Central memory CD4-positive, alpha-beta T cell (primary cell): Measurements from ENCODE around the gene IQCK.
A peak's percentile ranks its signal among the peaks of the same experiment; 100 is the strongest.
"Not testable (repeated sequence)": the region's sequence is repeated elsewhere in the genome, so short reads cannot be mapped to it uniquely, and the experiment has no call there.

Source experiments
- DNase-seq: peaks from one replicate; pipeline ENCODE4 v3.0.0; 2022
- total RNA-seq, 3 experiments: gene quantifications; one replicate each; lab custom pipeline; 2026; lab: John Stamatoyannopoulos, UW

The IQCK gene, protein sequence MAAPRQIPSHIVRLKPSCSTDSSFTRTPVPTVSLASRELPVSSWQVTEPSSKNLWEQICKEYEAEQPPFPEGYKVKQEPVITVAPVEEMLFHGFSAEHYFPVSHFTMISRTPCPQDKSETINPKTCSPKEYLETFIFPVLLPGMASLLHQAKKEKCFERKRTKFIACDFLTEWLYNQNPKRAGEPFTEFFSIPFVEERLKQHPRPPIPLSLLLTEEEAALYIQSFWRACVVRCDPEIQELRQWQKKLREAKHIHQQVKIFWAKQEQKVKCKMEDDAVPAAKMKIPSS
- total RNA-seq, result 1.8 to 3.3 (median 2.1) reads per million in 3 experiments

DNA sequence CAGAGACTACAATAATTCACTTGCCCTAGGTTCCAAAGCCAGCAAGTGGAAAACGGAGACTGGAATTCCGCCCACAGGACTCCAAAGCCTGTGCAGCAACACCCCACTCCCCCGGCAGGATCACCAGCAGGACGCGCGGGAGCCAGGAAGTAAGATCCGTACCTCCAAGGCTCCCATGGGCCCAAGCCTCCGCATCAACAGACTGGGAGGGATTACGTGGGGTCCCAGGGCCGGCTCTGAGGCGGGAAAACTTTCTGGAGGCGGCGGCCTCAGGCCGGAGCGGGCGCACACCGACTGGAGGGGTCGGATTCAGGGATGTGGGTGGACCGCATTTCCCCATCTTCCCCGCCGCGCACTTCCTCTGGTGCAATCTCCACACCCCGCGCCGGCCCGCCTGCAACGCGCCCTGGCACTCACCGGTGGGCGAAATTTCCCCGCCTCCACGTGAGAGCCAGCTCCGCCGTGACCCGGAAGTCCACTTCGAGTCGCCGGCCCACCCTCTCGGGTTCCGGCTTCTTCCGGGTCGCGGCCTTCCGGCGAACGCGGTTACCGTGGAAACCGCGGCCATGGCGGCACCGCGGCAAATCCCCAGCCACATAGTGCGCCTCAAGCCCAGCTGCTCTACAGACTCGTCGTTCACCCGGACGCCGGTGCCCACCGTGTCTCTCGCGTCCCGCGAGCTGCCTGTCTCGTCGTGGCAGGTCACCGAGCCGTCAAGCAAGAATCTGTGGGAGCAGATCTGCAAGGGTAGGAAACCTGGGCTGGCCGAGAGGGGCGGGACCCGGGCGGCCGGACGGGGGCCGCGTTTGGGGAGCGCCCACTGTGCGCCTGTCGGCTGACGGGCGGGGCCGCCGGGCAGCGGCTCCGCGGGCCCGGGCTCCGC, at the start of gene IQCK, which contains the start of gene KNOP1:
TSS of gene IQCK (plus strand) at position 531 of the 883 bp plus-strand sequence. CDS start at position 567, 36 bp downstream.
TSS of gene KNOP1 (minus strand) at position 487 of the 883 bp plus-strand sequence. CDS start 3,192 bp downstream, outside the sequence.
- peak; percentile 87 for DNase-seq

DNA sequence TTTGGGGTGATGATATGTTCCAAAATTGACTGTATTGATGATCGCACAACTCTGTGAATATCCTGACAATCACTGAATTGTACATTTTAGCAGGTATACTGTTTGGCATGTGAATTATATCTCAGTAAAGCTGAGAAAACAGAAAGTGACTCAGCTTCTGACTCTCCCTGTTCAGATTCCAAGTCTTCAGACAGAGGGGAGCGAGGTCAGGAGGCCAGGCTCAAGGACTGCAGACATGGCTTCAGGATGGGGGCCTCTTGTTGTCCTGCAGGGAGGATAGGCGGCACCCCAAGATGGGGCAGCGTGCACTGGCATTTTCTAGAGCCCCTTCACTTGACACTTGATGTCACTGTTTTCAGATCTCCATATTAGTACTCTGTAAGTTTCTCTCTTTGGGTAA, 45.7 kb upstream of the IQCK start:
- no peak for DNase-seq

DNA sequence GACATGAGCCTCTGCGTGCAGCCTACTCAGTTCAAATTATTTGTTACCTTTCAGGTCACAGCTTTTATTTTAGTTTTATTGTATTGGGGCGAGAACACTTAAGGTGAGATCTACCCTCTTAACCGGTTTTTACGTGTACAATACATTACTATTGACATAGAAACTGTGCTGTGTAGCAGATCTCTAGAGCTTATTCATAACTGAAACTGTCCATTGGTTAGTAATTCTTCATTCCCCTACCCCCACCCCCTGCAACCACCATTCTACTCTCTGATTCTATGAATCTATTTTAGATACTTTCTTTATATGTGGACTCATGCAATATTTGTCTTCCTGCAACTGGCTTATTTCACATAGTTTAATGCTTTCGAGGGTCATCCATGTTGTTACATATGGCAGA, 43.6 kb upstream of the IQCK start:
- DNase-seq, result no peak

DNA sequence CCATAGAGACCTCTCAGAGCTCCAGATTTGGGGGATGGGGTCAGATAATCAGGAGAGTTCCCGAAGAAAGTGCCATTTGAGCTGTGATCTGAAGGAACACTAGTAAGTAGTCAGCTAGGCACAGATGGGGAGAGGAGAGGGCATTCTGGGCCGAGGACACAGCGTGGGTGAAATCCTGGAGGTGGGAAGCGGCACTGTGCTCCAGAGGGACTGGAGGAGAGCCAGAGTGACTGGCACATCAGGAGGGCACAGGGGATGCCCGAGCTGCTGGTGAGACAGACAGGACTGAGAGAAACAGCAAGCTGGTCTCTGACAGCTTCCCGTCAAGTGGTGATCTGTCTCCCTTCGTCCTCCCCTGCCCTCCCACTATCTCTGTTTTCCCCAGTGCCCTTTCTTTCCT, 40.7 kb upstream of the IQCK start:
- no peak for DNase-seq

DNA sequence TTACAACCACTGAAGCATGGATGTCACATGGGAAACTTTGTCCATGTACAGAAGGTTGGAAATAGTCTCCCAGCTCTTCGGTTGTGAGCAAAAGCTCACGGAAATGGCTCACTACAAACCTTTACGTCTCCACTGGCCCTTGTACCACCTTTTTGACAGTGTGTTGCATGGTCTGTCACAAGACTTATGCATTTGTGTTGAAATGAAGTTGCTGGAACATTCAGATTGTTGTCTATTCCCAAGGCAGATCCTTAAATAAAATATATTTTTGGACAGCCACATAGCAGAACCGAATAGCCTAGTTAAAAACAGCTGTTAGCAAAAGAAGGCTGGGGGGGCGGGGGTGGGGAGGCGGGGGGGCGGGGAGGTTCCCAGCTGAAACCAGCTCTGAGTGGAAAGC, 39.3 kb upstream of the IQCK start:
- DNase-seq, result no peak

DNA sequence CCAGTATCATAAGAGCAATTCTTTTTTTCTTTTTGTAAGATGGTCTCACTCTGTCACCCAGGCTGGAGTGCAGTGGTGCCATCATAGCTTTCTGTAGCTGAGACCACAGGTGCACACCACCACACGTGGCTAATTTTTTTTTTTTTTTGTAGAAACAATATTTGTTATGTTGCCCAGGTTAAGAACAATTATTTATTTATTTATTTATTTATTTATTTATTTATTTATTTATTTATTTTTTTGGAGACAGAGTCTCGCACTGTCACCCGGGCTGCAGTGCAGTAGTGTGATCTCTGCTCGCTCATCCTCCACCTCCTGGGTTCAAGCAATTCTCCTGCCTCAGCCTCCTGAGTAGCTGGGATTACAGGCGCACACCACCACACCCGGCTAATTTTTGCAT, 38.8 kb upstream of the IQCK start:
- not testable (repeated sequence) for DNase-seq

DNA sequence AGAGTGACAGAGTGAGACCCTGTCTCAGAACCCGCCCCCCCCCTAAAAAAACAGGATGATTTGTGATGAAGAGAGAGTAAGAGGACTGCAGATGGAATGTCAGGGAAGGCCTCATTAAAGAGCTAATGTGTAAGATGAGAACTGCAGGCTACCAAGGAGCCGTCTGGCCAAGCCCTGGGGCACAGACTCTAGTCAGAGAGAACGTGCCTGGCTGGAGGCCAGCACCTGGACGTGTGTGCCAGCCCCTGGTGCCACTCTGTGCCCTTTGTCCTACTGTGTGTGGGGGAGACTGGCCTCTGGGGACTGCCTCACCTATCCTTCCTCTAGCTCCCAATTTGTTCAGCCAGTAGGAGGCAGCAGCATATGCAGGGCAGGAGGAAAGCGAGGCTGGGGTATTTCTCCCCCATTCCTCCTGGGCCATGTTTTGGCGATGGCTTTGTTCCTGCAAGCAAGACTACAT, 37.2 kb upstream of the IQCK start:
- DNase-seq, result no peak

DNA sequence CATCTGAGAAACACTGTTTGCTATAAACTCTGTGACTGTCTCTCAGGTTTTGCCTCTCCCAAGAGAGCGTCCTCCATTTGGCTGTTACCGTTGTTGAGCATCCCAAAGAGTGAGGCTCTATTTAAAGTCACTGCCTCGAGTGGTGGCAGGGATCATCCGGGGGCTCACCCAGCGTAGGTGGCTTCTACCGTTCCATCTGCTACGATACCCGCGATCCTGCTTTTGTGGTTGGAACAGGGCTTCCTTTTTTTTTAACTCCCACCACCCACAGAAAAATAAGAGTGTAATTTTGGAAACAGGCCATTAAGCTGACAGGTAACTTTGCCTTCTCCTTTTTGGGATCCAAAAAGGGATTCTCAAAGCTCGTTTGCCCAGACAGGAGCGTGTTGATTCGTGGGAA, 36.4 kb upstream of the IQCK start:
- DNase-seq, result no peak

DNA sequence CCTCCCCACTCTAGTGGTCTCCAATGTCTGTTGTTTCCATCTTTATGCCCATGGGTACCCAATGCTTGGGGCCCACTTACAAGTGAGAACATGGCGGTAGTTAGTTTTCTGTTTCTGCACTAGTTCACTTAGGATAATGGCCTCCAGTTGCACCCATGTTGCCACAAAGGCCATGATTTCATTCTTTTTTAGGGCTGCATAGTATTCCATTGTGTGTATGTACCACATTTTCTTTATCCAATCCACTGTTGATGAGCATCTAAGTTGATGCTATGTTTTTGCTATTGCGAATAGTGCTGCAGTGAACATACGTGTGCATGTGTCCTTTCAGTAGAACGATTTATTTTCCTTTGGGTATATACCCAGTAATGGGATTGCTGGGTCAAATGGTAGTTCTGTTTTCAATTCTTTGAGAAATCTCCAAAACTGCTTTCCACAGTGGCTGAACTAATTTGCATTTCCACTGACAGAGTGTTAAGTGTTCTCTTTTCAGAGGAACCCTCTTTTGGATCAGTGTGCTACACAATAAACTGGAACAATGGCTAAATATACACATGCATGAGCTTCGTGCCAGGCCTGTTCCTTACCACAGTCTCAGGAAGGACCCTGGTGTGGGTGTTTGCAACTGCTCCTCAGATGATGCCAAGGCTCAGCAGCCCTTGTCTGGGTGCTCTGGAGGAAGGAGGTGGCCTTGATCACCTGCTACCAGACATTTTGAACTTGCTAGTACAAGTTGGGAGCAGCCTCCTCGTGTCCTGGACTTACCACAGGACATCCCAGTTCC, 34.4 kb upstream of the IQCK start:
- DNase-seq, result no peak

DNA sequence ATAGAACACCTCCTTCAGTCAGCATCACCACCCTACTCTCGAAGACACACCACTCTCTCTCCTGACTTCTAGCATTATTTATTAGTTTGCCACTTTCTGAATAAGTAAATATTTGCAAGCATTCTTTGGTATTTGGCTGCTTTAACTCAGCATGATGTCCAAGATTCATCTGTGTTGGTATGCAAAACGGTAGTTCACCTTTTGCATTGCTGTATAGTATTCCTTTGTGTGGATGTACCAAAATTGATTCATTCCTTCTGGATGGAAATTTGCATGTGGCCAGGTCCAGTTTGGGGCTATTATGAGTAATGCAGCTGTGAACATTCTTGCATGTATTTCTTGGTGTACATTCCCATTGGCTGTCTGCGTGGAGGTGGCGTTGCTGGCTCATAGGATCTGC, 32.9 kb upstream of the IQCK start:
- DNase-seq, result no peak

DNA sequence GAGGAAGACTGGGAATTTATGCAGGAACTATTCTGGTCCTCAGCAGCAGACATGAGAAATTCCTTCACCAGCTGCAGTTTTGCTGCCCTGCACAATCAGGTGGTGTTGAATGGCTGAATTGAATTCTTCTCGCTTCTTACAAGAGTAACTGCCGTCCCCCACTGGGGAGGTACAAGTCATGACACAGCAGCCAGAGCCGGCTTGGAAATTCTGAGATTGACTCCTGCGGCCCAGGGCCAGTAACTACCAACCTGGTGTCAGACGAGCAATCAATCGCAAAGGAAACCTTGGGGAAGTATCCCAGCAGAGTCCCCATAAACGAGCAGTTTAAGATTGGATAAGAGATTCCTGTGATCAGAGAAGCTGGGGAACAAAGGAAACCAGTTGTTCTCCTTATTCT, 30.8 kb upstream of the IQCK start:
- DNase-seq, result no peak

DNA sequence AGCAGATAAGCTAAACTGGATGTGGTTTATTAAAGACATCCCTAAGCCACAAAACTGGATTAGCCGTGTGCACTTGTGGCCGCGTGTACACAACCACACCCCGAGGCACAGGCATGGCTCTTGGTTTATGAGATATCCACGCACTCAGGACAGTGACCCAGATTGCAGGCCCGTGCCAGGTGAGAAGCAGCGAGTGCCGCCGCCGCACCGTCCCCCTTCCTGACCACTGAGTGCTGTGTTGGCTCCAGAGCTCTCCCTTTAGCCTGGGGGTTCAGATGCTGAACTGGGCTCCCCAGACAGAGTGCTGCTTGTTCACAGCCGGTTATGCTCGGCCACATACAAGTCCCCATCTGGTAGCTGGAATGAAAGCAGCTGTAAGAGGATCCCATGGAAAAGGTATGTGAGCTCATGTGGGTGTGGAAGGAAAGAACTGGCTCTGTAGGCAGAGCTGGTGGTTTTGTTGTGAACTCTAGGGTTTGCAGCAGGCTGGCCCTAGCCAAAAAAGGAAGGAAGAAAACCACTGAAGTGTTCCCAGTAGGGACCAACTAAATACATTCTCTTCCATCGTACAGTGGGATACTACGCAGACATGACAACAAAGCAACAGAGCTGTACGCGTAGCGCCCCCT, 29.6 kb upstream of the IQCK start:
- no peak for DNase-seq

DNA sequence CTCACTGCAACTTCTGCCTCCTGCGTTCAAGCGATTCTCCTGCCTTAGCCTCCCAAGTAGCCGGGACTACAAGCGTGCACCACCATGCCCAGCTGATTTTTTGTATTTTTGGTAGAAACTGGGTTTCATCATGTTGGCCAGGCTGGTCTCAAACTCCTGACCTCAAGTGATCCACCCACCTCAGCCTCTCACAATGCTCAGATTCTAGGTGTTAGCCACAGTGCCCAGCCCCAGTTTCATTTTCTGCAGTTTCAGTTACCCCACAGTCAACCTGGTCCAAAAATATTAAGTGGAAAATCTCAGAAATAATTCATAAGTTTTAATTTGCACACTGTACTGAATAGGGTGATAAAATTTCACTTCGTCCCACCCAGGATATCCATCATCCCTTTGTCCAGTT, 28.7 kb upstream of the IQCK start:
- no peak for DNase-seq

DNA sequence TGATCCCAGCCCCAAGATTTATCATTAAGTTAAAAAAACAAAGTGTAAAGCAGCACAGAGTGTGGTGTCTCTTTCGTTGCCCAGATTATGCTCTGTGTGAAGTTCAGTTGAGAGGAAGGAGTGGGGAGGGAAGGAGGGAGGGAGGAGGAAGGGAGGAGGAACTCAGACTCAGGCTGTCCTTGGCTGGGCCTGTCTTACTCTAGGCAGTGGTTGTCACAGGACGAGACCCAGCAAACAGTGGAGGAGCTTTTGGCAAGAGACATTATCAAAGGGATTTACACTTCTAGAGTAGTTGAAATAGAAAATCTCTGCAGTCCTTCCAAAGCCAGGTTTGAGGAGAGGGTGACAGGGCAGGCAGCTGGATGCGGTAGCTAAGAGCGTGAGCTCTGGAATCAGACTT, 27.9 kb upstream of the IQCK start:
- no peak for DNase-seq

DNA sequence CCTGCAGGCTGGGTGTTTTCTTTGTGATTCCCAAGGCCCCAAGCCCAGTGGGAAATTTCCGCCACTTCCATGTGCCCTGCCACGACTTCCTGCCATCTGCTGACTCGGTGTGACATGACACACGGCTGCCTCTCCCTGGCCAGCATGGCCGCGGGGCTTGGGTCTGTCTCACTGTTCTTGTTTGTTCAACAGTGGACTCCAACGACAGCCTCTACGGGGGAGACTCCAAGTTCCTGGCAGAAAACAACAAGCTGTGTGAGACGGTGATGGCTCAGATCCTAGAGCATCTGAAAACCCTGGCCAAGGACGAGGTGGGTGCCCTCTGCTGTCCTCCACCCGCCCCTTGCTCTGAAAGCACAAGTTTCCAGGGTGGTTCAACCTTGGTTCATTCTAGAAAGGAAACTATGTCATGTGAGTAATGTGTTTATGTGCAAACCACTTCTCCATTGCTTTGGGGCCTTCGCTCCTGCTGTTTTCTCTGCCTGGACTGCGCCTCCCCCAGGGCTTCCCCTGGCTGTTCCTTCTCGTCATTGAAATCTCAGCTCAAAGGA, 26.8 kb upstream of the IQCK start:
- no peak for DNase-seq

DNA sequence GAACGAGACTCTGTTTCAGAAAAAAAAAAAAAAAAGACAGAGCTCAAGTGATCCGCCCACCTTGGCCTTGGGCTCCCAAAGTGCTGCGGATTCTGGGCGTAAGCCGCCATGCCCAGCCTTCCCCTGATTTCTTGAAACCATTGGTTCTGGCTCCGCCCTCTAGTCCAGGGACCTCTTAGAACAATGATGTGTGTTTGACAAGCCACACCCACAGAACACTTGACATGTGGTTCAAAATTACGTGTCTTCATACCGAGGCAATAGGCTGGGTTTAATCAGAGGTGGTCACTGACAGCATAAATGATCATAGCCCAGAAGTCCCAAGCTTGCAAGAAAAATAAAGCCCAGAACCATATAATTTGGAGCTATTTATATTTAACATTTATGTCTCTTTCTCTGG, 23.1 kb upstream of the IQCK start:
- no peak for DNase-seq

DNA sequence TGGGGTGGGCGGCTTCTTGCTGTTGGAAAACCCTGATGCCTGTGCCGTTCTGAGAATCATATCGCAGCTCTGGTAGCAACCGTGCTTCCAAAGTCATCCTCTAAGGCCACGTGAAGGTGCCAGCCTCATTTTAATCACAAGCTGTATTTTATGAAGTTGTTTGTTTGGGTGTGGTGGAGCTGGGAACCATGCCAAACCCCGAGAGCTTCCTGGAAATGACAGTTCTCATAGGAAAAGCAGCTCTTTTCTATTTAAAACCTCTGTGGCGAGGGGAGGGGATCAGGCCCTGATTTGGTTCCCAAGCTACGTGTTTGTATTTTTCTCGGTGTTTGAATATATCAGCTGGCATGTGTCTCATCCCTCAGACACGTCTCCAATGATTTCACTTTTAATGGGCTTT, 21.7 kb upstream of the IQCK start:
- peak; percentile 67 for DNase-seq

DNA sequence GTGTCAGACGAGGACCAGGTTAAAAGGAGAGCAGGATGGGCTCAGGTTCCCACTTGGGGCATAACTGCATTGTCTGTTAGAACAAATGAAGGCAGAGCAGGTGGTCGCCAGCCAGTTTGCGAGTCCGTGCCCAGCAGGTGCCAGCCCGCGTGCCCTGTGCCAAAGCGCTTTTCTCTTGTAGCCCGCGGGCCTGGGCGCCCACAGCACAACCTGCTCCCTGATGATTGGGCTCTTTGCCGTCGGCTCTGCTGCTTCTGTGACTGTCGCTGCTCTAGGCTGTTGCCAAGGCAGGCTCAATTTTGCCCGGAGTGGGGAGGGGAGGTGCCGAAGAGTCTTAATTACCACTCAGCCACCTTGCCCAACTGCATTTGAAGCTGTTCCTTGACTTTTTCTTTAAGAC, 21.1 kb upstream of the IQCK start:
- no peak for DNase-seq

DNA sequence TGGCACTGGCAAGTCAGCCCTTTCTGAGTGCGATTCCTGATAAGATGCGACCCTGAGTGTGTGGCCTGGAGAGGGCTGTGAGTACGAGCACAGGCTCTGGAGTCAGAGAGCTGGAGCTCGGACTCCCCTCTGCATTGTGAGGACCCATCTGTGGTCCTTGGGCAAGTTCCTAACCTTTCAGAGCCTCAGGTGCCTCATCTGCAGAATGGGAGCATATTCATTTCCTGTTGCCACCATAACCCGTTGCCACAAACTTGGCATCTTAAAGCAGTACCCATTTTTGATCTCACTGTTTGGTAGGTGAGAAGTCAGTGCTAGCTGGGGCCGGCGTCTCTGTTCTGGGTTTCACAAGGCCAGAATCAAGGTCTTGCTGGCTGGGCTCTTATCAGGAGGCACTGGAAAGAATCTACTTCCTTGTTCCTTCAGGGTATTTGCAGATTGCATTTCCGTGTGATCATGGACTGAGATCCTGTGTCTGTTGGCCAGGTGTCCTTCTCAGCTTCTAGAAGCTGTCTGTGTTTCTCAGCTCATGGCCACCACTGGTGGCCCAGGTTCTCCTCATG, 20.2 kb upstream of the IQCK start:
- no peak for DNase-seq

DNA sequence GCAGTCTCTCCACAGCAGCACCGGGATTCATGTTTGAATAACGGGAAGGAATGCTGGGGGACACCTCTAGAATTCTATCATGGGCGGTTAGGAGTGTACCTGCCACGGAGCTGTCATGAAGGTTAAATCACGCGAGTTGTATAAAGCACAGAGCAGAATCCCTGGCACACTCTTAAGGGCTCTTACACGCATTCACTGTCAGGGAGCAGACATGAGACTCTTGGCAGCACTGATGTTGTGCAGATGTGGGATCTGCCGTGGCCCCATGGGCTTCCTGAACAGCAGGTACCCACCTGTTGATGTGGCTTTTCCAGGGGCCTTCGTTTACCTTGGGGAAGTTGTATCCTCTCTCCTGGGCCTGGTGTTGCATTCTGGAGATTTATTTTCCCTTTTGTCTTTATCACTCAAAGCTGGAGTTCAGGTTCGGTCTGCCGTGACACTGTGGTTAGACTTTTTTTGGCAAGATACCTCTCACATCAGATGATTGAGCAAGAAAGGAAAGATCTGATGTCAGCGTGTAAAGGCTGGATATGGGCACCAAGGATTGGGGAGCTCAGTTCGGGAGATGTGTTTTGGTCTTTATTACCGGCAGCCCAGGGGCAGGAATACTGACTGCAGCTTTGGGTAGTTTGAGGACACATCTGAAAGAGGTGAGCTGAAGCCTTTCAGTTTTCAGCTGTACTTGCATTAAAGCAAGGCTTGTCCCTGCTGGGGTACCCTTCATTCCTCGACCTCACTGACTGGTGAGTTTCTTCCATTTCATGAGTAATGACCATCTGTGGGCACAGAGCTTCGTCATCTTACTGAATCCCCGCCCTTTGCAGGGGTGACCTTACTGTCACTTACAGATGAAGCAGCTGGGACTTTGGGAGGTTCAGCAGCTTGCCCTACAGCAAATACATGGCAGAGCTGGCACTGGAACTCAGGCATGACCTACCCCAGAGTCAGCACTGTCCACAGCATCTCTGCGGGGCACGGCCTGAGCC, 19.3 kb upstream of the IQCK start:
- no peak for DNase-seq

DNA sequence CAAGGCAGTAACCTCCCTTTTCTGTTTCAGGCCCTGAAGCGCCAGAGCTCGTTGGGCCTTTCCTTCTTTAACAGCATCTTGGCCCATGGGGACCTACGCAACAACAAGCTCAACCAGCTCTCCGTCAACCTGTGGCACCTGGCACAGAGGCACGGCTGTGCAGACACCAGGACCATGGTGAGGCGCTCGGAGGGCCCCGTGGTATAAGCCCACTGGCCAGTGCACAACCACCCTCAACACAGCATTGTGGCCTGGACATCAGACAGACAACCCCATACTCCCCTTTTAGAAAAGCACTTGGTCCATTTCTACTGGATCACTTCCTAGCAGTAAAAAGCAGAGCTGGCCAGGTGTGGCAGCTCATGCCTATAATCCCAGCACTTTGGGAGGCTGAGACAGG, 18.6 kb upstream of the IQCK start:
- no peak for DNase-seq
